Aorta (tissue), 4 donors: Measurements from ENCODE around the gene STMP1. TPM values are rescaled to one million over a fixed set of nuclear protein-coding genes. Genes with fewer than 3 reads are reported as not detected.

Experiments used
- polyA plus RNA-seq, 2 donors: library from polyadenylated mRNA; stranded (reverse); fragments of 200-250 nt; gene quantifications; one replicate each; pipeline ENCODE4 v1.2.3, GENCODE V29; 2013
- total RNA-seq, 2 donors: library from RNA; stranded (reverse); fragmentation: NEBNext Ultra II Directional; extraction: Animal tissue kit (Norgen Biotek cat#: 25700); gene quantifications; one replicate each; pipeline ENCODE4 v1.2.1, GENCODE V29; 2021
- donor health status: healthy with polysubstance abuse.
- donor health status: Bipolar disorder and iron deficiency.
- donor health status: DM: no; HTN: no; CAD: no.
- donor health status: DM: yes; HTN: yes; CAD: no.

STMP1 gene
- total and polyA plus RNA-seq, 4 donors, result 29.8 to 43.3 (median 37.1) TPM

Other genes with a start within 250 kb of the STMP1 start
- 10 to 100 TPM; 29.0 to 35.9 TPM for gene CNOT4, start 152.4 kb upstream of the STMP1 start, total RNA-seq
- 1 to 10 TPM; 6.8 to 8.8 TPM for gene CNOT4, start 152.4 kb upstream of the STMP1 start, polyA plus RNA-seq
- gene NUP205, start 104.6 kb upstream of the STMP1 start, total RNA-seq, result 10 to 100 TPM; 33.9 to 40.9 TPM
- gene NUP205, start 104.6 kb upstream of the STMP1 start, polyA plus RNA-seq, result 10 to 100 TPM in 1 of 2 donors, 1 to 10 TPM in 1; 4.9 to 26.3 TPM
- gene SLC13A4, start 65.7 kb downstream of the STMP1 start, total RNA-seq, result 1 to 10 TPM; 1.7 to 2.2 TPM
- 1 to 10 TPM in 1 of 2 donors, not detected in 1; 2.0 TPM for gene SLC13A4, start 65.7 kb downstream of the STMP1 start, polyA plus RNA-seq
- 10 to 100 TPM; 61.8 to 67.1 TPM for gene FAM180A, start 86.3 kb downstream of the STMP1 start, total RNA-seq
- 10 to 100 TPM in 1 of 2 donors, 1 to 10 TPM in 1; 4.5 to 10.0 TPM for gene FAM180A, start 86.3 kb downstream of the STMP1 start, polyA plus RNA-seq